Measurements from ENCODE around the gene IFNAR1. TPM values are rescaled to one million over a fixed set of nuclear protein-coding genes. Genes with fewer than 3 reads are reported as not detected.
"Not testable (repeated sequence)": the region's sequence is repeated elsewhere in the genome, so short reads cannot be mapped to it uniquely, and the experiment has no call there.

The IFNAR1 gene
- total RNA-seq, 1 experiment from 2014 or later, result 3.4 TPM

- no peak for DNase-seq (ENCODE audit: low spot score)
- in situ Hi-C loops (cut with HindIII; ENCODE audit: low sequenced_read_pairs), result no loop called here
Observed at GRCh38 chr21:33302796-33303195, 22.0 kb upstream of the IFNAR1 start.

DNA sequence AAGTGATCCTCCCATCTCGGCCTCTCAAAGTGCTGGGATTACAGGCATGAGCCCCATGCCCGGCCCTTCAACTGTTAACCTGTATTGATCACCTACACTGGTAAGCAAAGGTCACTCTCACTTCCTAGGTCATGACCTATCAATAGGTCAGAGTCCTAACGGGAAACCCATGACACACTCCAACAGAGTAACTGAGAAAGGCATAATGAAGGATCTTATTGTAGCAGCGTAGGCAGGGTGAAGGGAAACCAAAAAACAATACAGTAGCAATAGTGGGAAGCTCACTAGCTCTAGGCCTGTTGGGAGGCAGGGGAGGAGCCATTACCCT is 19.5 kb upstream of the IFNAR1 start:
- in situ Hi-C loops (cut with HindIII; ENCODE audit: low sequenced_read_pairs), result no loop called here
- DNase-seq (ENCODE audit: low spot score), result no peak

- DNase-seq (ENCODE audit: low spot score), result no peak
- in situ Hi-C loops (cut with HindIII; ENCODE audit: low sequenced_read_pairs), result no loop called here
Observed at GRCh38 chr21:33305938-33306337, 18.8 kb upstream of the IFNAR1 start.

DNA sequence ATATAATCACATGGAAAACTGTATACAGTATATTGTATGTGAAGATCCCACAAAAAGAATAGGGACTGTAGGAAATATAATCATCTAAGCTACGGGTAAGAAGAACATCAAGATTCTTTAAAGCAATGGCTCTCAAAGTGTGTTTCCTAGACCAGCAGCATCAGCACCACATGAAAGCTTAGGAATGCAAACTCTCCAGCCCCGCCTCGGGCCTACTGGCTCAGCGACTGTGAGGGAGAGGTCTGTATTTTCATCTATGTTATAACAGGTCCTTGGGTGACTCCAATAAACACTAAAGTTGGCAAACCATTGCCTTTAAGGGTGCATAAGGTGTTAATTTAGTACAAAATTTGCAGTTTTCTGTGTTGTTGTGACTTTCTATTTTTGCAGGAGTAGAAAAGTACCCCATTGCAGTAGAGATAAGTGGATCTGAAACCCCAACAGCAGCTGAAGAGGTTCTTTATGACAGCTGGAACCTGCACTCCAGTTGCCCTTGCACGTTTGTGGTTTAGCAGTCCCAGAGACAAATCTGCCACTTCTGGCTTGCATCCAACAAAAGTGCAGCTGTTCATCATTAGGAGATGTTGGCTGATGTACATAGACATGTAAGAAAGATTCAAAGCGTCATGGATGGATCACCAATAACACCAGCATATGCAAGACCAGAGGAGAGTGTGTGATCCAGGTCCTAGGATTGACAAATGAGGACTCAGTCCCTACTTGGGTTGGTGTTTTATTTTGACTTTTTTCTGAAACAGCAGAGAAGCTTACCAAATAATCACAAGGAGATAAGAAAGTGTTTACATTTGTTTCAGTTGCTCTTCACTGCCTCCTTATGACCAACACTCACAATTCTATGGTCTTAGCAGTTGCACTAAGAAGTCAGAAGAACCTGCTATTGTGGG is 15.9 kb upstream of the IFNAR1 start:
- no peak for DNase-seq (ENCODE audit: low spot score)
- in situ Hi-C loops (cut with HindIII; ENCODE audit: low sequenced_read_pairs), result no loop called here

GRCh38 chr21:33309778-33310177 is 15.0 kb upstream of the IFNAR1 start:
- in situ Hi-C loops (cut with HindIII; ENCODE audit: low sequenced_read_pairs), result loop anchor here (5.0 kb wide), 1 partner anchor 38 kb away; no protein-coding TSS in a partner anchor
- DNase-seq (ENCODE audit: low spot score), result no peak

GRCh38 chr21:33312121-33312520 is 12.6 kb upstream of the IFNAR1 start:
- in situ Hi-C loops (cut with HindIII; ENCODE audit: low sequenced_read_pairs), result loop anchor here (5.0 kb wide), 1 partner anchor 35 kb away; no protein-coding TSS in a partner anchor
- no peak for DNase-seq (ENCODE audit: low spot score)

DNA sequence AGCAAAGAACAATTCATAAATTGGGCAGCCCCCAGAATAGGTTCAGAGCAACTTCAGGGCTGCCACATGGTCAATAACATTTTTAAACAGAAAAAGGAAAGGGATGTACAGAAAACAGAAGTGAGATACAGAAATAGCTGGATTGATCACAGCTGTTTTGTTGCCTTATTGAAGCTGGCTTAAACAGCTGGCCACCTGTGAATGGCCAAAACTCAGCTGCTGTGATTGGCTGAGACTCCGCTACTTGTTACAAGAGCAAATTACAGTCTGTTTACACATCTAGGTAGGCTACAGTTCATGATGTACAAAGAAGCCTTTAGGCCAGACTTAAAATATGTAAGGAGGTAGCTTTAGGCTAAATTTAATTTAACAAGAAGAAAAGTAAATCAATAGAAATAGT is 11.6 kb upstream of the IFNAR1 start:
- in situ Hi-C loops (cut with HindIII; ENCODE audit: low sequenced_read_pairs), result loop anchor here (5.0 kb wide), 1 partner anchor 34 kb away; no protein-coding TSS in a partner anchor
- DNase-seq (ENCODE audit: low spot score), result no peak

- in situ Hi-C loops (cut with HindIII; ENCODE audit: low sequenced_read_pairs), result loop anchor here (5.0 kb wide), 1 partner anchor 34 kb away; no protein-coding TSS in a partner anchor
- no peak for DNase-seq (ENCODE audit: low spot score)
Observed at GRCh38 chr21:33313611-33314010, 11.2 kb upstream of the IFNAR1 start.

DNA sequence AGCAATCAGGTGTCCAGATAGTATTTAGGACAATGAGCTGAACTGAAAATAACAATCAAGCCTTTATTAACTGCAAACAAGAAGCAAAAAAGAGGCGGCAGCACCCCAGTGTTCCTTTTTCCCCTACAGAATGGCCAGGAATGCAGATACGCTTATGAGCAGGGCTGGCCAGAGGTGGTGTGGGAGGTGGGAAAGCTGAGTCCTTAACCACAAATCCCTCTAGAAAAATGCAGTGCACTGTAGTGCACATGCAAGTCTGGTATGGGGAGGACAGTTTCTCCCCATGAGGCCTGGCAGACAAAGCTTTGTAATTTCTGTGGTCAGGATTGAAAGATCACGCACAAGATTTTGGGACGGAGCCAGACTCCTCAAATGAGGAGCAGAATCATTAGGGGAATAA is 10.7 kb upstream of the IFNAR1 start:
- DNase-seq (ENCODE audit: low spot score), result no peak
- in situ Hi-C loops (cut with HindIII; ENCODE audit: low sequenced_read_pairs), result loop anchor here (5.0 kb wide), 1 partner anchor 33 kb away; no protein-coding TSS in a partner anchor

DNA sequence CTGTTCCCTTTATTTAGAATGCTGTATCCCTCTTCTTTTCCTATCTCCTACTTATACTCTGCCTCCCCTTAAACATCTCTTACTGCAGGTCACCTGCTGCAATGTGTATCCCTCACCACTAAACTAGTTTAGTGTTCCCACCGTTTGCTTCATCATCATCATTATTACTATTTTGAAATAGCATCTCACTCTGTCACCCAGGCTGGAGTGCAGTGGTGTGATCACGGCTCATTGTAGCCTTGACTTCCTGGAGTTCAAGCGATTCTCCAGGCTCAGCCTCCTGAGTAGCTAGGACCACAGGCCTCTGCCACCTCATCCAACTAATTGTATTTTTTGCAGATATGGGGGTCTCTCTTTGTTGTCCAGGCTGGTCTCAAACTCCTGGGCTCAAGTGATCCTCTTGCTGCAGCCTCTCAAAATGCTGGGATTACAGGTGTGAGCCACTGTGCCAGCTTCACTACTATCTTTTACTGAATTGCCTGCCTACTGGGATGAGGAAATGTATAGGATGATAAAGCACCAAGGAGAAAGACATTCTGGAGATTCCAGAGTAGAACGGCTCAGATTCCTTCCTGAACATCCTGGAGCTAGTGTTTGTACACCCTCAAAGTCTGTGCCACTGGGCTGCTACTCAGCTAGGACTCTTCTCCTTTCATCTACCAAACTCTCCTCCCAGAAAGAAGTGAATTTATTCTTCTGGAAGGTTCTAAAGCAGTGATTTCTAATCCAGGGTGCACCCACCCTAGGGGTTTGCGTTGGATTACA is 8.6 kb upstream of the IFNAR1 start:
- in situ Hi-C loops (cut with HindIII; ENCODE audit: low sequenced_read_pairs), result no loop called here
- DNase-seq (ENCODE audit: low spot score), result no peak

GRCh38 chr21:33317145-33317544 is 7.6 kb upstream of the IFNAR1 start:
- no peak for DNase-seq (ENCODE audit: low spot score)
- in situ Hi-C loops (cut with HindIII; ENCODE audit: low sequenced_read_pairs), result no loop called here

GRCh38 chr21:33317786-33318486 is 6.8 kb upstream of the IFNAR1 start:
- in situ Hi-C loops (cut with HindIII; ENCODE audit: low sequenced_read_pairs), result no loop called here
- DNase-seq (ENCODE audit: low spot score), result no peak

DNA sequence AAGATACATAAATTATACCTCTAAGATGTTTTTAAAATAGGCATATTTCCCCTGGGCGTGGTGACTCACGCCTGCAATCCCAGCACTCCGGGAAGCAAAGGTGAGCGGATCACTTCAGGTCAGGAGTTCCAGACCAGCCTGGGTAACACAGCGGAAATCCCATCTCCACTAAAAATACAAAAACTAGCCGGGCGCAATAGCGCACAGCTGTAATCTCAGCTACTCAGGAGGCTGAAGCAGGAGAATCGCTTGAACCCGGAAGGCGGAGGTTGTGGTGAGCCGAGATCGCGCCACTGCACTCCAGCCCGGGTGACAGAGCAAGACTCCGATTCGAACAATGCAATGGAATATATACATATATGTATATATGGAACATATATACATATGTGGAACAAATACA is 3.8 kb upstream of the IFNAR1 start:
- in situ Hi-C loops (cut with HindIII; ENCODE audit: low sequenced_read_pairs); DNase-seq (ENCODE audit: low spot score): not testable (repeated sequence)

- DNase-seq (ENCODE audit: low spot score); in situ Hi-C loops (cut with HindIII; ENCODE audit: low sequenced_read_pairs): not testable (repeated sequence)
Observed at GRCh38 chr21:33323610-33324009, 1.2 kb upstream of the IFNAR1 start.

- in situ Hi-C loops (cut with HindIII; ENCODE audit: low sequenced_read_pairs), result no loop called here
Observed at GRCh38 chr21:33325222-33326067, 675 bp downstream of the IFNAR1 start.

DNA sequence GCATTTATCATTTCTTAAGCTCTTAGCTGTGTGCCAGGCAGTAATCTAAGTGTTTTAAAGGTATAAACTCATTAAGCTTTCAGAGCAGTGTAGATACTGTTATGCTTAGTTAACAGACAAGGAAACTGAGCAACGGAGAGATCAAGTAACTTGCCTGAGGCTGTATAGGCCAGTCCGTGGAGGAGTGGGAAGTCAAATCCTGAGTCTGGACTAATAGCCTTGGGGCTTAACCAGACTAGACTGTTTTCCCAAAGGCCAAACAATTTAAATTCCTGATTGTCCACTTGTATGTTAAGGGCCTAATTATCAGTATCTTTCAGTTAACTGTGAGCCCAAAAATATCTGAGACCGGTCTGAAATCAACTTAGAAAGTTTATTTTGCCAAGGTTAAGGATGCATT is 2.6 kb downstream of the IFNAR1 start:
- in situ Hi-C loops (cut with HindIII; ENCODE audit: low sequenced_read_pairs), result no loop called here
- no peak for DNase-seq (ENCODE audit: low spot score)

More at GRCh38 chr21:33325222-33326067, 675 bp downstream of the IFNAR1 start:
- DNase-seq (ENCODE audit: low spot score), result peak; percentile 66

DNA sequence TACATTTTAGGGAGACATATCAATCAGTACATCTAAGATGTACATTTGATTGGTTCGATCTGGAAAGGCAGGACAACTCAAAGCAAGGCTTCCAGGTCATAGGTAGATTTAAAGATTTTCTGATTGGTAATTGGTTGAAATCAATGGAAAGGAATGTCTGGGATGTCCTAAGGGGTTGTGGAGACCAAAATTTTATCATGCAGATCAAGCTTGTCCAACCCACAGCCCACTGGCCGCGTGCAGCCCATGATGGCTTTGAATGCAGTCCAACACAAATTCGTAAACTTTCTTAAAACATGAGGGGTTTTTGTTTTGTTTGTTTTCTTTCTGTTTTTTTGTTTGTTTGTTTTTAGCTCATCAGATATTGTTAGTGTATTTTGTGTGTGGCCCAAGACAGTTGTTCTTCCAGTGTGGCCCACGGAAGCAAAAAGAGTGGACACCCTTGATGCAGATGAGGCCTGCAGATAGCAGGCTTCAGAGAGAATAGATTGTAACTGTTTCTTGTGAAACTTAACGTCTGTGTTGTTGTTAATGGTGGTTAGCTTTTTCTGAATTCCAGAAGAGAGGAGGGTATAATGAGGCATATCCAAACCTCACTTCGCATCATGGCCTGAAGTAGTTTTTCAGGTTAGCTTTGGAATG is 3.1 kb downstream of the IFNAR1 start:
- in situ Hi-C loops (cut with HindIII; ENCODE audit: low sequenced_read_pairs), result no loop called here
- no peak for DNase-seq (ENCODE audit: low spot score)

GRCh38 chr21:33330726-33331125 is 6.0 kb downstream of the IFNAR1 start:
- in situ Hi-C loops (cut with HindIII; ENCODE audit: low sequenced_read_pairs), result no loop called here
- no peak for DNase-seq (ENCODE audit: low spot score)
